OCI-LY1 (cell line): ENCODE results near the gene OLA1.

Experiments used
- CTCF ChIP-seq: fragments of 200-600 bp; sonication (generic), shearing (Covaris generic); IDR thresholded peaks from 2 replicates; pipeline ENCODE4 v1.5.1; 2017; ENCODE audit warnings: mild to moderate bottlenecking, antibody characterized with exemption, low read length, moderate library complexity, mixed read lengths
- EZH2 ChIP-seq: fragments of 200-600 bp; sonication (generic), shearing (Covaris generic); IDR thresholded peaks from 2 replicates; pipeline ENCODE4 v1.8.0; 2017; ENCODE audit warnings: borderline replicate concordance, mixed run types, mild to moderate bottlenecking, antibody characterized with exemption, low read length, moderate library complexity, mixed read lengths

GRCh38 chr2:174051068-174051467 is 197.3 kb downstream of the OLA1 start:
- TF ChIP-seq CTCF (no peak), EZH2 (no peak)
